Stimulated activated effector memory CD8-positive, alpha-beta T cell treated with anti-CD3 and anti-CD28 coated beads, Interleukin-12 subunit alpha, Interleukin-12 subunit beta, amount 100 ng/mL, for 72 hours (primary cell): ENCODE results near the gene TCN2.
"Not testable (repeated sequence)": the region's sequence is repeated elsewhere in the genome, so short reads cannot be mapped to it uniquely, and the experiment has no call there.

Source experiments
- ATAC-seq: fragments of 150-1000 bp; cut with Tn5 transposase; 2 replicates; pipeline ENCODE4 v1.10.0; 2021
- DNase-seq, 2 donors: peaks; one replicate each; pipeline ENCODE4 v3.0.0; 2021 to 2022; ENCODE audit warnings: low spot score in 2 of 2
- H3K27ac Mint-ChIP-seq: one replicate; pipeline ENCODE4 v1.8.0; 2022; ENCODE audit warnings: mild to moderate bottlenecking, mixed read lengths
- H3K36me3 Mint-ChIP-seq: one replicate; pipeline ENCODE4 v1.8.0; 2022; ENCODE audit warnings: mild to moderate bottlenecking, mixed read lengths
- H3K4me1 Mint-ChIP-seq: one replicate; pipeline ENCODE4 v1.8.0; 2022; ENCODE audit warnings: mixed read lengths
- H3K4me3 Mint-ChIP-seq: one replicate; pipeline ENCODE4 v1.8.0; 2022; ENCODE audit warnings: mild to moderate bottlenecking, mixed read lengths
- H3K9me3 Mint-ChIP-seq: one replicate; pipeline ENCODE4 v1.8.0; 2022; ENCODE audit warnings: mixed read lengths

The TCN2 gene

DNA sequence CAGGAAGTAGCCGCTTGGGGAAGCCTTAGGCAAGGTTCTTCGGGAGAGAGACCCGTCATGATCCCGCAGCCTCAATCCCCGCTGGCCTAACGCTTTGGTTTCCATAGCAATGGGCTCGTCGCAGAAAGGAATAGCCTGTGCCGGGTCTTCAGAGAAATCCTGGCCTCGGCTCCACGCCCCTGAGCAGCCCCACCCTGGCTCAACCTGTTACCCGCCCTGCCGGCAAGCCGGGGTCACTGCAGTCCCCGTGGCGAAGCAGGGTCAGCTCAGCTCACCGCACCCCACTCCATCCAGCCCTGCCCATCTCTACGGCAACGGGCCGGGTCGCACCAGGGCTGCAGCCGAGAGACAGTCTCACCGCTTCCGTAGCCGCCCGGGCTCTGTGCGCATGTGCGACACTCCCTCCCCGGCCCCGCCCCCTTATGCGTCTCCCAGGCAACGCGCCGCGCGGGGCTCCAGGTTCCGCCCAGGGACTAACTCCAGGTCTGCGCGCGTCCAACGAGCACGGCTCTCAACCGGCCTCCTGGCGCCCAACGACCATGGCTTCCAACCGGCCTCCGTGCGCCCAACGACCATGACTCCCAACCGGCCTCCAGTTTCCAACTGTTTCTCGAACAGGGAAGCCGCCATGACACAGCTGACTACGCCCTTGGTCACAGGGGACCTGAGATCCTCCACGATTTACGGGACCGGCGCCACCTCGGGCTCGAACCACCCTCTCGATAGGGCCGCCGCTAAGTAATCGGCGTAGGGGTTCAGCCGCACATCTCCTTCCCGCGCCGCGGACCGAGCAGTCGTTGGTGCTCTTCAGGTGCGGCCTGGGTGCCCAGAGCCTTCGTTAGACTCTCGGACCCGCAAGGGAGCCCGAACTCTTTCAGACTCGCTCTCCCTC lies 60.8 kb downstream of the TCN2 start, which contains the start of gene DUSP18:
DUSP18 (minus strand) TSS at position 382 of the 892 bp plus-strand sequence. CDS start 3,872 bp downstream, outside the sequence.
- H3K27ac Mint-ChIP-seq: peak within 1 kb of the TSS; percentile 70
- peaks cover 9% of the 10 kb centered on the region for H3K36me3 Mint-ChIP-seq
- peak; percentile 93 to 98 for DNase-seq
- ATAC-seq: peak; percentile 95
- H3K4me1 Mint-ChIP-seq: peaks cover 20% of the 10 kb centered on the region
- H3K4me3 Mint-ChIP-seq: peak within 1 kb of the TSS; percentile 86
- H3K9me3 Mint-ChIP-seq: no peaks in the 10 kb centered on the region

DNA sequence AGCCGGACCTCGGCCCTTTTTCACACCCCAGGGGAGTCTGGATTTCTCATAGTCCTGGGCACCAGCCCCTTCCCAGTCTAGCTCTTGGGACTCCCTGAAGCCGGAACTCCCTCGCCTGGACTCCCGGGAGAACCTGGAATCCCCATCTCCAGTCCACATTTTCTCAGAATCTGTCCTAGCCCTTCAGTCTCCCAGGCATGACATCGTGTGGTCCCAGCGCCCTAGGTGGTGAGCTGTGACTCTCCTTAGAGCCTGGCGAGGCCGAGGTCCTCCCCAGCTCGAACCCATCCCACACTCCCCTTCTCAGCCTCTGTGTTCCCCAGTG lies 61.4 kb downstream of the TCN2 start:
- Mint-ChIP-seq H3K9me3 (no peaks in the 10 kb centered on the region), H3K4me3 (peak overlapping the region; percentile 86), H3K27ac (no peak overlapping the region), H3K36me3 (peaks cover 3% of the 10 kb centered on the region), H3K4me1 (peaks cover 20% of the 10 kb centered on the region)
- ATAC-seq (no peak), DNase-seq (no peak)

DNA sequence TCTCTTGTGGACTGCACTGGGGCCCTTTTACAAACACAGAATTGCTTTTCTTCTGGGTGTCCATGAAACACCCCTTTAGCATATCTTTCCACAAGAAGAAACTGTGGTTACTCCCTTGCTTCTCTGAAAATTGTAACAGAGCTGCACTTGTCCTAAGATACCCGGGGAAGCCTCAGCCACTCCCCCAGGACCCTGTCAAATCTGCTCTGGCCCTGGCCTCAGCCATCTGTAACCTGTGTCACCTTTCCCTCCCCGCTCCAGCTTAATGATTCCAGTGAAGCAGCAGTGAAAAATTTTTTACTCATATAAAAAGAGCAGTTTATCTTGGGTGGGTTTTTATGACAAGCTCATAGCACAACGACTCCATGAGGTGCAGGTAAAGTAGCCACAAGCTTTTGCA lies 64.1 kb downstream of the TCN2 start:
- H3K36me3 Mint-ChIP-seq: no peaks in the 10 kb centered on the region
- no peaks in the 10 kb centered on the region for H3K9me3 Mint-ChIP-seq
- no peak for DNase-seq
- peaks cover 19% of the 10 kb centered on the region for H3K4me1 Mint-ChIP-seq
- no peak overlapping the region for H3K27ac Mint-ChIP-seq
- no peak for ATAC-seq
- no peak overlapping the region for H3K4me3 Mint-ChIP-seq

DNA sequence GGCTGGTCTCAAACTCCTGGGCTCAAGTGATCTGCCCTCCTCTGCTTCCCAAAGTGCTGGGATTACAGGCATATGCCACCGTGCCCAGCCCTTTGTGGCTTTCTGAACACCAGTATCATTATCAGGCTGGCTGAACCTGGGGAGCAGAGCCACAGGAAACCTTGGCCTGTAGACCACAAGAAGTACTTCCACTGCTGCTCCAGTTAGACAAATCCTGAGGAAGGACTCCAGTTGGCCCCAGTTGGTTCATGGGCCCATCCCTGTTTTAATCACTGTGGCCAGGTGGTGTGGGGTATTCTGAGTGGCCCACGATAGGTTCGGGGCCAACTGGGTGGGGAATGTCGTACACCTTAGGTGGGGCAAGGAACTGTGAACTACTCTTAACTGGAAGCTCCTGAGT lies 66.2 kb downstream of the TCN2 start:
- Mint-ChIP-seq H3K36me3 (no peaks in the 10 kb centered on the region), H3K4me3 (no peak overlapping the region), H3K4me1 (peaks cover 8% of the 10 kb centered on the region), H3K27ac (no peak overlapping the region), H3K9me3 (no peaks in the 10 kb centered on the region)
- no peak for DNase-seq
- no peak for ATAC-seq

DNA sequence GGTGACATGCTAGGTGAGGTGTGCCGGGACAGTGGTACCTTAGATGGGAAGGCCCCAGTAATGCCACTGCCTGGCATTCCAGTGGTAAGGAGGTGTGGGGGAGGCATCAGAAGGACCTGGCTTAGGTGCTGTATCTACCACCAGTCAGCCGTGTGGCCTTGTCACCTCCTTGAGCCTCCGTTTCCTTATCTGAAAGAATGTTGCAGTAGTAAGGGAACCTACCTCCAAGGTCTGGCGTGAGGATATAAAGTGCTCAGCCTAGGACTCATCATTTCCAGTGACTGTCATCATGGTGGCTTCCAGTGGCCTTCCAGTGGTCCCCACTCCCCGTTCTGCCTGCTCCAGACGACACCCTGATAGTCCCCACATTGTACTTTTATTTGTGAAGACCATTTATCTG lies 67.5 kb downstream of the TCN2 start:
- Mint-ChIP-seq H3K27ac (no peak overlapping the region), H3K9me3 (no peaks in the 10 kb centered on the region), H3K4me1 (no peaks in the 10 kb centered on the region), H3K36me3 (no peaks in the 10 kb centered on the region), H3K4me3 (no peak overlapping the region)
- DNase-seq: no peak
- ATAC-seq: no peak

DNA sequence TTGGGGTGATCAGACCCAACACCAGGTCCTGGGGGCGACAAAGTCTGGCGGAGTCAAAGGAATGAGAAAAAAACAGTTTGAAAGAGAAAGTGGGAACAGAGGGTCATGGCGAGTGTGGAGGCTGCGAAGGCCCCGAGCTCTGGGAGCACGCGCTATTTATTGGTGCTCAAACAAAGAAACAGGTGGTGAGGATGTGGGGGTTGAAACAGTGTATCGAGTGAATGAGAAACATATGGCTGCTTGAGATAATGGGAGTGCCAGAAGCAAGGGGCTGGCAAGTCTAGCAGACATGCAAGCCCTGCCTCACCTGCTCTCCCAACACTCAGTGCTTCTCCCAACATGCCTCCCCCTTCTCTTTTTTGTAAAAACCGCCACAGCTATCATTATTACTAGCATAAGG lies 68.5 kb downstream of the TCN2 start:
- Mint-ChIP-seq H3K36me3 (no peaks in the 10 kb centered on the region), H3K27ac (no peak overlapping the region), H3K4me1 (no peaks in the 10 kb centered on the region), H3K9me3 (no peaks in the 10 kb centered on the region), H3K4me3 (no peak overlapping the region)
- DNase-seq (no peak), ATAC-seq (no peak)

DNA sequence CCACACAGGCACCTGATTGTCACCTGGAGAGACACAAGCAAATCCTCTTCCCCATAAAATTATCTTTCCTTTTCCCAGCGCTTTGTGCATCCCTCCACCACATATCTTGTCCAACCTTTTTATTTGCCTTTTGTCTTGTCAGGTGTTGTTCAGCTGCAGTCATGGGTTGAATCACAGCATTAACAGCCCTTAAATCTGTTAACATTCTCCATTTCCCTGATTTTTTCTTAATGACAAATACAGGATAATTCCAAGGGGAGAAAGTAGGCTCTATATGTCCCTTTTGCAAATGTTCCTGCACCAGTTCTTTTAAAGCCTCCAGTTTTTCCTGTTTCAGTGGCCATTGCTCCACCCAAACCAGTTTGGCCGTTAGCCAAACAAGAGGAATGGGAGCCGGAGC lies 69.6 kb downstream of the TCN2 start:
- not testable (repeated sequence) for H3K4me1 Mint-ChIP-seq, H3K36me3 Mint-ChIP-seq, H3K27ac Mint-ChIP-seq, DNase-seq, ATAC-seq, H3K9me3 Mint-ChIP-seq, H3K4me3 Mint-ChIP-seq
